Activated T-cell treated with anti-CD3 and anti-CD28 coated beads for 24 hours (primary cell): ENCODE results near the gene ARMC7.
"Not testable (repeated sequence)": the region's sequence is repeated elsewhere in the genome, so short reads cannot be mapped to it uniquely, and the experiment has no call there.

Experiments
- DNase-seq: peaks from one replicate; pipeline ENCODE4 v3.0.0-alpha.2; 2020; ENCODE audit warnings: low read depth

The ARMC7 gene

DNA sequence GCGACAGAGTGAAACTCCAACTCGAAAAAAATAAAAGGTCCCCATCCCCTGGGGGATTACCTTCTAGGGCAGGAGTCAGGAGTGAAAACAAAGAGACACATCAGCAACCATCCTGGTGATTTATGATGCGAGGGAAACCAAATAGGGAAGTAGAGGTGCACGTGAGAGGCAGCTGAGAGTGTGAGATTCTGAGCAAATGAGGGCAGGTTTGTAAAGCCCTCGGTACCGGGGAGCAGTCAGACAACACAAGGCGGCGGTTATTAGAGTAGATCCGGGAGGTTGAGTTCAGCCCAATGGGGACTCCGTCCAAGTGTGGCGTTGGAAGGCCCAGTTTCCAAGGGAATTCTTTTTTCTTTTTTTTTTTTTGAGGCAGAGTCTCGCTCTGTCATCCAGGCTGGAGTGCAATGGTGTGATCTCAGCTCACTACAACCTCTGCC, 7.4 kb upstream of the ARMC7 start:
- no peak for DNase-seq

DNA sequence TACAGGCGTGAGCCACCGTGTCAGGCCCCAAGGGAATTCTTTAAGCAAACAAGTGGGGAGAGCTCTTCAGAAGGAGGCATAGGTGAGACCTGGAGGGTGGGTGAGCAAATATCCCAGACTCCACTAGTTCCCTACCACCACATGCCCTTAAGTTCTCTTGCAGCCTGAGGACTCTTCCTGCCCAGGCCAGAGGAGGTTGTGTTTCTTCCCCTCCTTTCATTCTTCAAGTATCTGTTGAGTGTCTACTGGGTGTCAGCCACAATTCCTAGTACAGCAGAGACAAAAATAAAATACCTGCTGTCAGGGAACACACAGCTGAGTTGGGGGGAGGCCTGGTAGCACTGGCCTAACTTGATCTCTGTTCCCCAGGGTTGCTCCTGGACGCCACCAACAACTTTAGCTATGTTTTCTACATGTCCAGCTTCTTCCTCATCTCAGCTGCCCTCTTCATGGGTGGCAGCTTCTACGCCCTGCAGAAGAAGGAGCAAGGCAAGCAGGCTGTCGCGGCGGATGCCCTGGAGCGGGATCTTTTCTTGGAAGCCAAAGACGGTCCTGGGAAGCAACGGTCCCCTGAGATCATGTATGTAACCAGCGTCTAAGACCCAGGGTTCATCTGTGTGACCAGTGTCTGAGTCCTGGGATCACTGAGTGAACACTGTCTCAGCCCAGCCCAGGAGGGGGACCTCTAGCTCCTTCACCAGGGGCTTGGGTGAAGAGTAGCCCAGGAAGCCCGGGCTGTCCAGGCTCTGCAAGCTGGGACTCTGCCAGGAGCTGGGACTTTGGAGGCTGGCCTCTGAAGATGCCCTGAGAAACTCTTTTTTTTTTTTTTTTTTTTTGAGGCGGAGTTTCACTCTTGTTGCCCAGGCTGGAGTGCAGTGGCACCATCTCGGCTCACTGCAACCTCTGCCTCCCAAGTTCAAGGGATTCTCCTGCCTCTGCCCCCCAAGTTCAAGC, 5.9 kb upstream of the ARMC7 start:
- DNase-seq, result no peak

DNA sequence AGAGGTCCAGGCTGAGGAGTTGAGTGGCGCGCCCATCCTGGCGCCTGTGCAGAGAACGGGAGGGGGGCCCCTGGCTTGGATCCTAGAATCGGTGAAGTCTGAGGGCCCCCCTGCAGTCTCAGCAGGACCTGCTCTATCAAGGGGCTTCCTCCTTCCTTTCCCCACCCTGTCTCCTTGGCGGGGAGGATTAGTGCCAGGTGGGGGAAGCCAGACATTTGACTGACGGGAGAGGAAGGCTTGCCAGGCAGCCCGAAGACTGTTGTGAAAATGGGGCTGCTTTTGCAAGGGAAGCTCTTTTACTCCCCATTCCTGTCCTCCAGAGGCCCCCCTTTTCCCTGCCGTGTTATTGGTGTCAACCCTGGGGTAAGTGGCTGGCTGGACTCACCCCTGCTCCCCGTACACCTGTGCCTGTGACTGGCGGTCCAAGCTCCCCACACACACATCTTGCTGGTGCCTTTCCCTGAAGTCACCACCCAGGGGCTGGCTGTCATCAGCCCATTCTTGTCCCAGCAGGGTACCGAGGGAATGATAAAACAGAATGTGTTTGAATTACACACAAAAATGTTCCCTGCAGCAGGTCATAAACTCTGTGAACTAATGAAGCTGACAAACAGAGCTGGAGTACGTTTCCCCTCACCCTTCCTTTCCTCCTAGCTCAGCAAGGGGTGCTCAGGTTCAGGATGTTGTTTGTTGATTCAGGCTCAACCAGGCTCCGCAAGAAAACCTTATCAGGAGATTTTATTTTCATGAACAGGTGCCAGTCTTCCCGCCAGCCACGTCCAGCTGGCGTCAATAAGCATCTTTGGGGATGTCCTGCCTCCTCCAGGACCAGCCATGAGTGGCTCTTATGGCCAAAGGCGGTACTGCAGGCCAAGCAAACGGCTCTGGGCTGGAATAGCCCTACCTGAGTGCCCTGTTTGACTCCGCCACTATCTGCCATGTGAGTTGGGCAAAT, 4.4 kb upstream of the ARMC7 start:
- DNase-seq, result no peak

DNA sequence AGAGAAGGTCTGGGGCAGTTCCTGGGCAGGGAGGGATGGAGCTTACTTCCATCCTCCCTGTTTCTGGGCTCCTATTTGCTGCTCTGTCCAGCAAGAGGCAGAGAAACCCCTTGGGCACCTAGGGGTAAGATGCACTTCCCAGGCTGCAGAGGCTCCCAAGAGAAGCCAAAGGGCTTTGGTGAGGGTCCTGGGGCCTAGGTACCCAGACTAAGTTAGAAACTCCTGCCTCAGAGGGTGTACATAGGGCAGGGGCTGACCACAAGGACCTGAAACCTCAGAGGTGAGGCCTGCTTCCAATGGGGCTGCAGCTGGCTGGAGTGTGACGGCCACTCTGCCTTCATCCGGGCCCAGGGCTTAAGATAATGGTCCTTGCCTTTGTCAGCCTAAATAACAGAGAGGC, 1.6 kb upstream of the ARMC7 start:
- no peak for DNase-seq

DNA sequence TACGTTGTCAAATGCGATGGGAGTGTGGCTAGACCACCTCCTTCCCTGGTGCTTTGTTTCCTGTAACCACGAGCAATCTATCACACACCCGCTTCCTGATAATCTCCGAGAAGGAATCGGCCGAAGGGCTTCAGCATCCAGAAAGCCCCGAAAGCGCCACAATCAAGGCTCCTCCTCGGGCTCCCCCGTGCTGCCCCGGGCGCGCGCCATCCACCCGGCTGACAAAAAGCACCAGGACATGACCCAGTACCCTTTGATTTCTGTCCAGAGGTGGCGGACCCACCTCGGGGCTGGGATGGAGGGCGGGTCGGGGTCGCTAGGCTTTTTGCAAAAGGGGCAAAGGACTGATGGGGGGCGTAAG, 743 bp upstream of the ARMC7 start:
- no peak for DNase-seq

DNA sequence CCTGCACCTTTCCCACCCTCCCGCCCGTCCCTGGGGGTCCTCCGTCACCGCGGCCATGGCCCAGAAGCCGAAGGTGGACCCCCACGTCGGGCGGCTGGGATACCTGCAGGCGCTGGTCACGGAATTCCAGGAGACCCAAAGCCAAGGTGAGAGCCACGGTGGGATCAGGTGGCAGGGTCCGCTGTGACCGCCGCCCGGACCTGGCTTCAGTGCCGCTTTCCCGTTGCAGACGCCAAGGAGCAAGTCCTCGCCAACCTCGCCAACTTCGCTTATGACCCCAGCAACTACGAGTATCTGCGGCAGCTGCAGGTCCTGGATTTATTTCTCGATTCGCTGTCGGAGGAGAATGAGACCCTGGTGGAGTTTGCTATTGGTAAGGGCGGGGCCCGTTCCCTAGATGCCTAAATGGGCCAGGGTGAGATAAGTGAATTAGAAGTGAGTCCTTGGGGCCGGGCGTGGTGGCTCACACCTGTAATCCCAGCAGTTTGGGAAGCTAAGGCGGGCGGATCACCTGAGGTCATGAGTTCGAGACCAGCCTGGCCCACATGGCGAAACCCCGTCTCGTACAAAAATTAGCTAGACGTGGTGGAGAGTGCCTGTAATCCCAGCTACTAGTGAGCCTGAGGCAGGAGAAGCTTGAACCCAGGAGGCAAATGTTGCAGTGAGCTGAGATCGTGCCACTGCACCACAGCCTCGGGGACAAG, 617 bp downstream of the ARMC7 start:
- DNase-seq, result no peak

DNA sequence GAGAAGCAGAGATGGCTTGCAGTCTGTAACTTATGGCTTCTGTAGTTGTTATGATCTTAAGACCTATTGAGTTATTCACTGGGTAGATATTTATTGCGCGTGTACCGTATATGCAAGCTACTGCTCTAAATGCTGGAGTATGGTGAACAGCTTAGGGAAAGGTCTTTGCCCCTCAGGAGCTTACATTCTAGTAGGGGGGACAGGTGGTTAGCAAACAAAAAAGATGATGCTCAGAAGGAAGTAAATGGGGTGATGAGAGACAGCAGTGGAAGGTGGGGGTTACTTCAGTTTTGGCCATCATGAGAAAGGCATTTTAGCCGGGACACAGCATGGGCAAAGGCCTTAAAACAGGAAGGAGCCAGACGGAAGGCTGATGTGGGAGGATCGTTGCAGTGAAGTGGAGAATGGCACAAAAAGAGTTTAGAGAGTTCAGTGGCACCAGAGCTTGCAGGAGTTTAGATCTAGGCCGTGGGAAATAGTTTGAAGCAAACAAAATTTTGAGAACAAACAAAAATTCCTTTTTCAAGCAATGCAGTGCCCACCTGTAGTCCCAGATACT, 2.1 kb downstream of the ARMC7 start:
- no peak for DNase-seq

DNA sequence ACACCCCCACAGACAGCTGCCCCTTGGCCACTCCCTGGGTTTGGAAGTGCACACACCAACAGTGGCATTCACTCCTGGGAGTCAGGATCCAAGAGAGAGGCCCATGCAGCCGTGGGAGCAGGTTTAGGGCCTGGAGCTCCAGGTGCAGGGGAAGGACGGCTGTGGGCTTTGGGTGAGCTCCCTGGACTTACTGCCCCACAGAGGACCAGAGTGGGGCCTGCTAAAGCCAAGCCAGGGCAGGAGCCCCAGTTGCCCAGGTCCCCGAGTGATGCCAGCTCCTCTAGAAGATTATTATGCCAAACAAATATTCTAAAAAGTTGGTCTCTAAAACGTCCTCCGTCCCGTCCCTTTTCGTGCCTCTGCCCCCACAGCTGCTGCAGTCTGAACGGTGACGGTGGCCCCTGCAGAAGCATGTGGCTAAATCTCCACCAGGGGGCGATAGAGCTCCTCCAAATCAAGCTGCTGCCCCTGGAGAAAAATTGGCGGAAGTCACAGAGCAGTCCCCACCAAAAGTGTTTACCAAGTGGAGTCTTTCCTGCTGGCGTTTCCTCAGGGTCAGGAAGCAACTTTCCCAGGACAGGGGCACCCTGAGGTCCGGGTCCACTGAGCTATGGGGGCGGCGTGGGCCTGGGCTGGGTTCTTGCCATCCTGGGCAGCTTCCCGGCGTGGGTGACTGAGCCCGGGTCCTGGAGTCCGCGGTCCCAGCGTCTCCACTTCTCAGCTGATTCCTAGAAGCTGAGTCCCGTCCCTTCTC, 4.2 kb downstream of the ARMC7 start:
- peak; percentile 85 for DNase-seq

DNA sequence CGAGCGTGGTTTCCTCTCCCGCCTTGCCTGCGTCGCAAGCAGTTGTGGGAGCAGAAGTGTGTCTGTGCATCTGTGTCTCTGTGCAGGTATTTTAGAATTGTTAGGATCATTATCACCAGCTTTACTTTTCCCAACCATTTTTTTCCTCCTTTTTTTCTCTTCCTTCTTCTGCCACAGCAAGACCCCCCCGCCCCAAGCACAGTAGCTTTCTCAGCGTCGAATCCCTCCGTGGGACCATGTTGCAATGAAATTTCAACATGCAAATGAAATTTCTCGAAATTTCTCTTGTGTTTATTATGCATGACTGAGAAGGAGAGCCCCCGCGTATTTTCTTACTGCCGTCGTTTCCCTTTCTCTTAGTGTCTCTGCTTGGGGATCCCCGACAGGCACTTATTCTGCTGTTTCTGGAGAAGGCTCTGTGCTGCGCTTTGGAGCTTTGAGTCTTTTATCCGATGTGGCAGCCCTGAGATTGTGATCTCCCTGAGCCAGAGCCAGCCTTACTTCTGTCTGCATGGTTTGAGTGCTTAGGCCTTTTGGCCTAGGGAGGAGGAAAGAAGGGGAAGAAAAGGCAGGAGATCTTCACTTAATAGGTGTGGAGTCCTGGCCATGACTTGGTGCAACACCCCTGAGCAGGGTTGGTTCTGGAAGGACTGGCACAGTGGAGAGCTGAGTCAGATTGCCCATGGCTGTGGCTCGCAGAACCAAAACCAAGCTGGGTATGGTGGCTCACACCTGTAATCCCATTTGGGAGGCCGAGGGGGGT, 5.0 kb downstream of the ARMC7 start:
- no peak for DNase-seq

DNA sequence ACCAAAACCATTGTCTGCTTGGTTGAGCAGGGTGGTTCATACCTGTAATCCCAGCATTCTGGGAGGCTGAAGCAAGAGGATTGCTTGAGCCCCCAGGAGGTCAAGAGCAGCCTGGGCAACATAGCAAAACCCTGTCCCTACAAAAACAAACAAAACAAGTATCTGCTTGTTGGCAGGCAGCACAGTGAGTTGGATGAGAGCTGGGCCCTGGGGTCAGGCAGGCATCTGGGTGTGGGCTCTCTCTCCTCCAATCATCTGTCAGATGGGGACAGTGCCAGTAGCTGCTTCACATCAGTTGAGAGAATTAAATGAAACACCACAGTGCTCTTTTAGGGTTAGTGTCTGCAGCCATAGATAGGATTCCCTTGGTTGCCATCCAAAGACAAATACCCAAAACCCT, 5.8 kb downstream of the ARMC7 start:
- no peak for DNase-seq

DNA sequence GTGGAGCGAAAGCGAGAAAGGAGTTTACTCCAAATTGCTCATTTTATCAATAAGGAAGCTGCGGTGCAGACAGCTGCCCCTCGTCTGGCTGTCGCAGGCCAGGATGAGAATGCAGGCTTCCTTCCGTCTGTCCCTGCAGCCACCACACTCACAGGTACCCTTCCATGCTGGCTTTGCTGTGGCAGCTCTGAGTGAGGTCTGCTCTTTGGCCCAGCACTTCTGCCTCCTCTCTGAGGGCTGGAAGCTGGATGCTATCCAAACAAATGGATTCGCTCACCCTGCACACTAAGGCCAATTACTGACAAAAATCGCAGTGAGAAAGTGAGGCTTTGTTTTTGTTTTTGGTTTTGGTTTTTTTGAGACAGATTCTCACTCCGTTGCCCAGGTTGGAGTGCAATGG, 7.0 kb downstream of the ARMC7 start:
- DNase-seq, result no peak

DNA sequence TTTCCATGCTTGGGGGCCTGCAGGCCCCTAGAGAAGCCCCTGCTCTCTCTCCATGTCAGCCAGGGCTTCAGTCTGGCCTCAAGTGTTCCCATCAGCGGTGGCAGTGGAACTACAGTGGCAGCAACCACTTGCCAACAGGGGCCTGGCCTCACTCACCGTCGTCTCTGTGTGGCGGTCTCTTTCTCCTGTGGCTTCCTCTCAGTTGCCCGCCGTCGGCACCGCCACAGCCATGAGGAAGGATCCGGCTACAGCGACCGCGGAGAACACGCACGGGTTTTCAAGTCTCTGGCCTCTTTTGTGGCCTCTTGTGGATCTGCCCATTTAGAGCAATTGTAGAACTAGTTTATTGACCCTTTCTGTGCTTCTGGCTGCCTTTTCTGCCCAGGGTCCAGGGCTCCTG, 8.5 kb downstream of the ARMC7 start:
- DNase-seq, result no peak

DNA sequence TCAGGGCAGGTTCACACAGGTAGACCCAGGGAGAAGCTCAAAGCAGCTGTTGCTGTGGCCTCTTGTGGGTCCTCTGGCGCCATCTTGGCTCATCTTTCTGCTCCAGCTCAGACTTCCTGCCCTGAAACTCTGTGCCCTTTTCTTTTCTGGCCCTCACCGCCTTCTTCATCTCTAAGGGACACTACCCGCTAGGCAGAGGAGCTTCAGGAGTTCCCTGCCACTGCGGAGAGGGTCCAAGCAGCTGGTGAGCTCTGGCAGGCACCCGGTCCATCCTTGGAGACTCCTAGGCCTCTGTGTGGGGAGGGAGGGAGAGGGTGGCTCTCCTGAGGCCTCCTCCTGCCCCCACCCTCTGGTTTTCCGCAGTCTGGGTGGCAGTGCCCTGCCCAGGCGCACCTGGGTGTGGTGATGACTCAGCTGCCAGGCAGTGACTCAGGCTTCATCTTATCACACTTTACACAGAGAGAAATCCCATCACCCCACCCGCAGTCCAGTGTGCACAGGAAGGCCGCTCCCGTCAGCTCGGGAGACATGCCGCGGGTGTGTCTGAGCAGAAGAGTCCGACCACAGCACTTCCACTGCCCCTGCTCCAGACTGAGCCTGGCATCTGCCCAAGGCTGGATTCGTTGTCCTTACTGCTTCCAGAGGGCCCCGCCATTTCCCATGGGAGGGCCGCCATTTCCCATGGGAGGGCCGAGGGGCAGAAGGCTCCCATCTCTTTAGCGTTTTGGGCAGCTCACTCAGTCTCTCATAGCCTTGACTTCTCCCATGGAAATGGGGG, 14.5 kb downstream of the ARMC7 start:
- DNase-seq, result peak; percentile 46

DNA sequence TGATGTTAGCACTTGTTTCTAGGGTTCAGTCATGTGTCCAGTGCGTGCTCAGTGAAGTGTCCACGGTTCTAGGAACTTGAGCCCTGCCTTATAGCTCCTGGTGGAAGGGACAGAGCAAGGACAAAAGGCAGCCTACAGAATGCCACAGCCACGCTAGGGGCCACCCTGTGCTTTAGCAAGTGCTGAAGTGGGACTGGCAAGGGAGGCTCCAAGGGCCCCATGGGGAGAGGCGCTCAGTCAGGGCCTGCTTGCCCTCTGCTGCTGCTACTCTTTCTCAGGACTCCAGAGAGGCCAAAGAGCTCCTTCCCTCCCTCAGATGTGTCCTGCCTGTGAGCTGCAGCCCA, 15.0 kb downstream of the ARMC7 start:
- no peak for DNase-seq

DNA sequence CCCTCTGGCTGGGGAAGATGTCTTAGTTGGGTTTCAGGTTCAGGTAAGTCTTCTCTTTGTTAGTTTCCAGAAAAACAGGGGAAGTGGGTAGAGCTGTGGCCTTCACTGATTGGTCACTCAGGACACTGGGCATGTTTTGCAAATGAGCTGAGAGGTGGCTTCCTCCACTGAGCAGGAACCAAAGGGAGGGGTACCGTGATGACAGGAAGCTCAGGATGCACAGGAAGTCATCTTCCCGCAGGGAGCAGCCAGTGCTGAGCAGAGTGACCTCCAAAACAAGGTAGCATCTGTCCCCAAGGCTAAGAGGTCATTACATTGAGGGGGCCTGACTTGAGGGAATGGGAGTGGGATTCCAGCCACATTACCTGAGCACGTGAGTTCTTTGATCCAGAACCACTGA, 16.2 kb downstream of the ARMC7 start:
- no peak for DNase-seq

DNA sequence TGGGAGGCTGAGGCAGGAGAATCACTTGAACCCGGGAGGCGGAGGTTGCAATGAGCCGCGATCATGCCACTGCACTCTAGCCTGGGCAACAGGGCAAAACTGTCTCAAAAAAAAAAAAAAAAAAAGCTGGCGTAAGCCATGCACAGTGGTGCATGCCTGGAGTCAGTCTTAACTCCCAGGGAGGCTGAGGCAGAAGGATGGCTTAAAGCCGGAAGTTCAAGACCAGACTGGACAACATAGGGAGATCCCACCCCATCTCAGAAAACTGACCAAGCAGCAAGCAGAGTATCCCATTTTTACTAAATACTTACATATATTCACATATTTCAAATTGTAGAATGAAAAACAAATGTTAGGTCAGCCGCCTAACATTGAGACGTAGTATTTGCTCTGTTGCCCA, 17.2 kb downstream of the ARMC7 start:
- no peak for DNase-seq

DNA sequence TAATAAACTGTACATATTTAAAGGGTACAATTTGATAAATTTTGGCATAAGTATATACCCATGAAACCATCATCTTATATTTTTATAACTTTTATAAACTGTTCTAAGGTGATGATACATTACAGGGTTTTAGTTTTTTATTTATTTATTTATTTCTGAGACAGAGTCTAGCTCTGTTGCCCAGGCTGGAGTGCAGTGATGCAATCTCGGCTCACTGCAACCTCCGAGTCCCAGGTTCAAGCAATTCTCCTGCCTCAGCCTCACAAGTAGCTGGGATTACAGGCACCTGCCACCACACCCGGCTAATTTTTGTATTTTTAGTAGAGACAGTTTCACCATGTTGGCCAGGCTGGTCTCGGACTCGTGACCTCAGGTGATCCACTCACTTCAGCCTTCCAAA, 18.2 kb downstream of the ARMC7 start:
- not testable (repeated sequence) for DNase-seq

DNA sequence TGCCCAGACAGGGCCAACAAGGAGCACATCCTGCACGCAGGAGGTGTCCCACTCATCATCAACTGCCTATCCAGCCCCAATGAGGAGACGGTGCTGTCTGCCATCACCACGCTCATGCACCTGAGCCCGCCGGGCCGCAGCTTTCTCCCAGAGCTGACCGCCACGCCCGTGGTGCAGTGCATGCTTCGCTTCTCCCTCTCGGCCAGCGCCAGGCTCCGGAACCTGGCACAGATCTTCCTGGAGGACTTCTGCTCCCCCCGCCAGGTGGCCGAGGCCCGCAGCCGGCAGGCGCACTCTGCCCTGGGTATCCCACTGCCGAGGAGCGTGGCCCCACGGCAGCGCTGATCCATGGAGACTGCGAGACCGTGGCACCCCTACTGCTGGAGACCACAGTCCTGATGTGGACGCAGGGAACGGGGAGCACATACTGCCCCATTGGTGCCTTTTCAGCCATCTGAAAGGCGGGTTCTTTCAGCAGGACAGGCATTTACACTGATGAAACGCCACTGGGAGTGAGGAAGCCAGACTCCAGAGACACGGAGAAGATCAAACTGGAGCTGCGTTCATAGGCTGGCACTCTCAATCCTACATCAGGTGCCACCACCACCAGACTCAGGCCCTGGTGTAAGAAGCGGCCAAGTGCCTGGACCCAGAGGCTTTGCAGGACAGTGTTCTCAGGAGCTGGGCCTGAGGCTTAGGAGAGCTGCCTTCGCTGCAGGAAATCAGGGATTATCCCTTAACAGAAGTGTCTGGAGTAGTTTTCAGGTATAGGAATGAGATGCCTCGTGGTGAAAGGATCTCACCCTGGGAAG, 19.1 kb downstream of the ARMC7 start:
- no peak for DNase-seq

DNA sequence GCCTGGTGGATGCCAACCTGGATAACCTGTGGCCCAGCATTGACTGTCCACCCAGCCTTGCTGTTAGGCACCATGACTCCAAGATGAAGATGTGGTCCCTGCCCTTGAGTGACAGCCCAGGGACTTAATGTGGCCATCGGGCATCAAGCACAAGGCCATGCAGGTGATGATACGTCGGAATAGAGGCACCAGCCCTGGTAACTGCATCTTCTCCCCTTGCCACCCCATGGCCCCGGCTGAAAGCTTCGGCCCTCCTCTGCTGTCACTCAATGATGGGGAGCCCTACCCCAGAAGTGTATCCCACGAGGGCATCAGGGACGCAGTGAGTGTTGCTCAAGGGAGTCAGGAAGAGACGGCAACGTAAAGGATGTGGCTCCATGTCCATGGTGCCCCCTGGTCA, 19.8 kb downstream of the ARMC7 start:
- DNase-seq, result no peak
